Measurements from ENCODE around the gene TP53.

DNA sequence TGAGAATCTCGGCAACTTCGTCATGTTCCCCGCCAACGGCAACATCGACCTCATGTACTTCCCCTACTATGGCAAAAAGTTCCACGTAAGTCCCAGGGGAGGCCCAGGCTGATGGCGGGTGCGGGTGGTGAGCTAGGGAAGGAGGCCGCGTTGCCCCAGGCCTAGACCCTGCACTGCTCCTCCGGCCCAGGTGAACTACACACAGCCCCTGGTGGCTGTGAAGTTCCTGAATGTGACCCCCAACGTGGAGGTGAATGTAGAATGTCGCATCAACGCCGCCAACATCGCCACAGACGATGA lies 31.8 kb downstream of the TP53 start:
- TF ChIP-seq CTCF (conservative IDR thresholded peaks at IDR 0.05 in 1 of 2, IDR thresholded peaks at IDR 0.05 in 1 of 2; ENCODE audit: low read depth in 1 of 2, low read length in 2 of 2) (no peak), EZH2 (IDR thresholded peaks at IDR 0.05; ENCODE audit: low read length, missing control alignments) (no peak)
